ENCODE measurements around the gene NAGPA.

NAGPA gene

GRCh38 chr16:4994719-4995434 lies 38.9 kb downstream of the NAGPA start:
- no peak for DNase-seq (ENCODE audit: extremely low read depth, insufficient read length)
- TF ChIP-seq, protein P1, sequence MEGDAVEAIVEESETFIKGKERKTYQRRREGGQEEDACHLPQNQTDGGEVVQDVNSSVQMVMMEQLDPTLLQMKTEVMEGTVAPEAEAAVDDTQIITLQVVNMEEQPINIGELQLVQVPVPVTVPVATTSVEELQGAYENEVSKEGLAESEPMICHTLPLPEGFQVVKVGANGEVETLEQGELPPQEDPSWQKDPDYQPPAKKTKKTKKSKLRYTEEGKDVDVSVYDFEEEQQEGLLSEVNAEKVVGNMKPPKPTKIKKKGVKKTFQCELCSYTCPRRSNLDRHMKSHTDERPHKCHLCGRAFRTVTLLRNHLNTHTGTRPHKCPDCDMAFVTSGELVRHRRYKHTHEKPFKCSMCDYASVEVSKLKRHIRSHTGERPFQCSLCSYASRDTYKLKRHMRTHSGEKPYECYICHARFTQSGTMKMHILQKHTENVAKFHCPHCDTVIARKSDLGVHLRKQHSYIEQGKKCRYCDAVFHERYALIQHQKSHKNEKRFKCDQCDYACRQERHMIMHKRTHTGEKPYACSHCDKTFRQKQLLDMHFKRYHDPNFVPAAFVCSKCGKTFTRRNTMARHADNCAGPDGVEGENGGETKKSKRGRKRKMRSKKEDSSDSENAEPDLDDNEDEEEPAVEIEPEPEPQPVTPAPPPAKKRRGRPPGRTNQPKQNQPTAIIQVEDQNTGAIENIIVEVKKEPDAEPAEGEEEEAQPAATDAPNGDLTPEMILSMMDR (IDR thresholded peaks at IDR 0.05; ENCODE audit: insufficient read depth, low read length, poor library complexity, severe bottlenecking), result no peak

DNA sequence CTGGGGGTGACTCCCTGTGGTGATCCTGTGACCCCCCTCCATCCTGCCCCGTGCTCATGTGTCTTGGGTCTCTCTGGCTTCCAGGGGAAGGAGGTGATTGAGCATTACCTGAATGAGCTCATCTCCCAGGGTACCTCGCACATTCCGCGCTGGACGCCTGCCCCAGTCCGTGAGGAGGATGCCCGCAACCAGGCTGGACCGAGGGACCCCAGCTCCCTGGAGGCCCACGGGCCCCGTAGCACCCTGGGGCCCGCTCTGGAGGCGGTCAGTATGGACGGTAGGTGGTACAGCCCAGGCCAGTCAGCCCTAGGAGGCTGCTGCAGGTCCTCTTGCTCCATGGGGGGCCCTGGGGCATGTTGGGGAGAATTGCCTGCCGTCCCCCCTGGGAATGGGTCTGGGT lies 42.0 kb downstream of the NAGPA start:
- TF ChIP-seq, protein P1 (IDR thresholded peaks at IDR 0.05; ENCODE audit: insufficient read depth, low read length, poor library complexity, severe bottlenecking), result no peak
- no peaks in the 10 kb centered on the region; the same call in 1 of the 2 replicates for H3K27me3 ChIP-seq (replicated peaks; ENCODE audit: control insufficient read depth, insufficient read depth, low read length)
- no peak overlapping the region for H3K4me3 ChIP-seq (replicated peaks; ENCODE audit: low read depth, low read length)
- DNase-seq (ENCODE audit: extremely low read depth, insufficient read length), result no peak
- no peaks in the 10 kb centered on the region for H3K36me3 ChIP-seq (ENCODE audit: control insufficient read depth, insufficient read depth, low read length)

More at GRCh38 chr16:4994719-4995434, 38.9 kb downstream of the NAGPA start:
- Histone ChIP-seq H3K4me3 (replicated peaks; ENCODE audit: low read depth, low read length) (no peak overlapping the region), H3K27me3 (replicated peaks; ENCODE audit: control insufficient read depth, insufficient read depth, low read length) (no peaks in the 10 kb centered on the region; the same call in 1 of the 2 replicates), H3K36me3 (ENCODE audit: control insufficient read depth, insufficient read depth, low read length) (no peaks in the 10 kb centered on the region)

- TF ChIP-seq, protein P1 (IDR thresholded peaks at IDR 0.05; ENCODE audit: insufficient read depth, low read length, poor library complexity, severe bottlenecking), result no peak
- Histone ChIP-seq H3K27me3 (replicated peaks; ENCODE audit: control insufficient read depth, insufficient read depth, low read length) (no peaks in the 10 kb centered on the region; the same call in 1 of the 2 replicates), H3K36me3 (ENCODE audit: control insufficient read depth, insufficient read depth, low read length) (no peaks in the 10 kb centered on the region)
Measured at GRCh38 chr16:4990415-4990814, 43.3 kb downstream of the NAGPA start.

GRCh38 chr16:4989391-4990006 lies 44.2 kb downstream of the NAGPA start:
- Histone ChIP-seq H3K27me3 (replicated peaks; ENCODE audit: control insufficient read depth, insufficient read depth, low read length) (no peaks in the 10 kb centered on the region; the same call in 1 of the 2 replicates), H3K4me3 (replicated peaks; ENCODE audit: low read depth, low read length) (no peak overlapping the region), H3K36me3 (ENCODE audit: control insufficient read depth, insufficient read depth, low read length) (no peaks in the 10 kb centered on the region)
- no peak for DNase-seq (ENCODE audit: extremely low read depth, insufficient read length)
- TF ChIP-seq, protein P1 (IDR thresholded peaks at IDR 0.05; ENCODE audit: insufficient read depth, low read length, poor library complexity, severe bottlenecking), result no peak

More at GRCh38 chr16:4990415-4990814, 43.3 kb downstream of the NAGPA start:
- DNase-seq (ENCODE audit: extremely low read depth, insufficient read length), result no peak
- H3K4me3 ChIP-seq (replicated peaks; ENCODE audit: low read depth, low read length), result no peak overlapping the region

DNA sequence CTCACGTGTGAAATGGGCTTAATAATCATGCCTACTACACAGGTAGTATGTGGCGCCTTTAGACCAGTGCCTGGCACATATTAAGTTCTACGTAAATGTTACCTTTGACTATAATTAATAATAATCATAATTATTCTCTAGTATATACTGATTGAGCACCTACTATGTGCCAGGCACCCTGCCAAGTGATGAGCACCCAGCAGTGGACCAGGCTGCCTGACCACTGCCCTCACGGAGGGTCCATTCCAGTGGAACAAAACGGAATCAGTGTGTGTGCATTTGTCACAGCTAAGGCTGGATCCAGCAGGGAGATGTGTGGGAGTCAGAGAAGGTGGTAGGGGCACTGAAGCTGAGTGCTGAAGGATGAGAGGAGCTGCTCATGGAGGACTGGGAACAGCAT lies 45.1 kb downstream of the NAGPA start:
- TF ChIP-seq, protein P1 (IDR thresholded peaks at IDR 0.05; ENCODE audit: insufficient read depth, low read length, poor library complexity, severe bottlenecking), result no peak
- no peaks in the 10 kb centered on the region for H3K36me3 ChIP-seq (ENCODE audit: control insufficient read depth, insufficient read depth, low read length)
- no peaks in the 10 kb centered on the region; the same call in 1 of the 2 replicates for H3K27me3 ChIP-seq (replicated peaks; ENCODE audit: control insufficient read depth, insufficient read depth, low read length)
- no peak for DNase-seq (ENCODE audit: extremely low read depth, insufficient read length)
- H3K4me3 ChIP-seq (replicated peaks; ENCODE audit: low read depth, low read length), result no peak overlapping the region
